HG02885 (cell line): ENCODE measurements around the gene SORCS2.

Experiments used
- ATAC-seq: cut with Tn5 transposase; IDR thresholded peaks from one replicate; pipeline ENCODE4 v1.9.1; 2021; ENCODE audit warnings: mild to moderate bottlenecking; ENCODE audit not compliant: unreplicated experiment, poor library complexity

The SORCS2 gene

DNA sequence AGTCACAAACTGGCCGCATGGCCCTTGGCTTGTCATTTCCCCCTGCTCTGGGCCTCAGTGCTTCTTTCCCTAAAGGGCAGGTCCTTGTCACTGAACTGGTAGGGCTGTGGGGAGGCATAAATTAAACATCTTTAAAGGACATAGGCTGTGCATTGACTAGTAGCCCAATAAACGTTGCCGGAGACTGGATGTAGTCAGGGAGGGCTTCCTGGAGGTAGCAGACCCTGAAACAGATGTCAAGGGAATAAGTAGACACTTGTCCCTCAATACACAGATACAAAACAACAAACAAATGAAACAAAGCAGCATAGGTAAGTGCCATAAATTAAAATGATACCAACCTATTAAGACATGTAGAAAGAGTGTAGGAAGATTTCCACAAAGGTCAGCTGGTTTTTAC, 314.2 kb downstream of the SORCS2 start:
- ATAC-seq = no peak

GRCh38 chr4:7507381-7507780, 315.0 kb downstream of the SORCS2 start:
- ATAC-seq = no peak

GRCh38 chr4:7510066-7510465, 317.7 kb downstream of the SORCS2 start:
- no peak for ATAC-seq

GRCh38 chr4:7510538-7510937, 318.2 kb downstream of the SORCS2 start:
- ATAC-seq = no peak

DNA sequence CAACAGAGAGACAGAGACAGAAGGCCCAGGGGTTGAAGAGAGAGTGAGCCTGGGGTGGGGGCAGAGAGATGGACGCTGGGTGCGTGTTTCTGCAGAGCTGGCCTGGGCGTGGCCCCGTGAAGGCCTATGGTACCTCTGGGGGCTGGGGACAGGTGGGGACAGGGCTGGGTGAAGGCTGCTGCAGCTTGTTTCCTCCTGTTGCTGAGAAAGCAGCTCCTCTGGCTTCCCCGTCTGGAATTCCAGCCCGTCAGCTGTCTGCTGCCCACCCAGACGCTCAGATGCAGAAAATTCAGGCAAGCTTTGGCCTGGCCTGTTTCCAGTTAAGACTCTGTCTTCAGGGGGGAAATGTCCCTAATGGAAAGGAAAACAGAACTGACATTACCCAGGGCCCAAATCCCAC, 319.2 kb downstream of the SORCS2 start:
- no peak for ATAC-seq

DNA sequence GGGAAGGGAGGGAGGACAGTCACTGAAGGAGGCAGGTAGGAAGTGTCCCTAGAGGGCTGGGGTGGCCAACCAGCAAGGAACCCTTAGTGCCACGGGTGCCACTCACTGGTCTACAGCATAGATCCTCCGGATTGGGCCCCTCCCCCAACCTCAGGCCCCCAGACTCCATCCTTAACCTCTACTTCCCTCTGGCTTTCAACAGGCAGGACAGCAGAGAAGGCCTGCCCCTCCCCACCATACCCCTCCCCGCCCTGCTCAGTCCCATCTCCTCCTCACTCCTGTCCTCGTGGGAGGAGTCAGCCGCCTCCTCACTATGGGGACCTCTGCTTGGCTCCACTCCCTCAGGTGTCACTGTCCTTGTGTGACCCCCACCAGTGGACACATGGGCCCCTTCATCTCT, 320.1 kb downstream of the SORCS2 start:
- ATAC-seq = no peak

DNA sequence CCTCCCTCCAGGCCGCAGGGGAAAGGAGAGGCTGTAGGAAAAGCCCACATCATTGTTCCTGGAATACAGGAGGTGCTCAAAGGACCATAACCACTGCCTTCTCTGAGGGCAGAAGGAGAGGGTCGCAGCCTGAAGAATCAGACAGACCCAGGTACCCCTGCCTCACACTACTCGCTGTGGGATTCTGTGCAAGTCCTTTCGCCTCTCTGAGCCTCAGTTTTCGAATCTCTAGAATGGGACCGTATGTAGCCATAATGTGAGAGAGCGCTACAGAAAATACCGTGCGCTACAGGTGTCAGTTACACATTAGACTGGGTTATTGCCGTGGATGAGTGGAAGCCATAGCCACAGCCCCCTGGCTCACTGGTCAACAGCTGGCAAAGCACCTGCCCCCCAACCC, 320.6 kb downstream of the SORCS2 start:
- no peak for ATAC-seq

DNA sequence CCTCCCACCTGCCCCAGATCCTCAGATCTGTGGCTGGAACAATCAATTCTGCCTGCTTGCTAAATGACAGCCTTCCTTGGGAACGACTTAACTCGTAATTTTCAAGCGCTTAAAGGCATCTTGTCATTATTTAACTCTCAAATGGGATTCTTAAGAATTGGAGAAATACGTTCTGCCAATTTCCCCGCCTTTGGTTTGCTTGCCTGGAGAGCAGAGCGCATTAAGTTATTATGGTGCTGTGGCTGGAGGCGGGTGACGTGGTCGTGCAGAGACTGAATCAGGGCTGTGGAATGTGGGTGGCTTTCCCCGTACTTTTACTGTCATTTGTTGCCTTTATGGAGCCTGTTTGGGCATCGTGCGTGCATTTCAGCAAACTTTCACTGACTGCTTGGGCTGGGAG, 321.3 kb downstream of the SORCS2 start:
- no peak for ATAC-seq

GRCh38 chr4:7514281-7514680, 321.9 kb downstream of the SORCS2 start:
- no peak for ATAC-seq

DNA sequence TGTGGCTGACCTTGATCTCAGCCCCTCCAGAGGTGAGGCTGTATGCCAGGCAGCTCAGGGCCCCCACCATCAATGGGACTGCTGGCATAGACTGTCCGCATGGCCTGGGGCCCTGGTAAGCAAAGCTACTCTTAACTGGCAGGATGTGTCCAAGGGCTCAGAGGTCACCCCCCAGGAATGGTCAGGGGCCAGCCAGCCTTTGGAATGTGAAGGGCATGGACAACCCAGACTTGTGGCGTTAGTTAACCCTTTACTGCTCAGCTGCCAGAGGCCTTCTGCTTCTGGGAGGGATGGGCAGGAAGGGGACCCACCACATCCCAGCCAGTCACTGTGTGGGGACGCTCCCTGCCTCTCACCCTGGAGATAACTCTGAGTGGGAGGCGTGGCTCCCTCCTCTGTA, 322.5 kb downstream of the SORCS2 start:
- ATAC-seq = no peak

DNA sequence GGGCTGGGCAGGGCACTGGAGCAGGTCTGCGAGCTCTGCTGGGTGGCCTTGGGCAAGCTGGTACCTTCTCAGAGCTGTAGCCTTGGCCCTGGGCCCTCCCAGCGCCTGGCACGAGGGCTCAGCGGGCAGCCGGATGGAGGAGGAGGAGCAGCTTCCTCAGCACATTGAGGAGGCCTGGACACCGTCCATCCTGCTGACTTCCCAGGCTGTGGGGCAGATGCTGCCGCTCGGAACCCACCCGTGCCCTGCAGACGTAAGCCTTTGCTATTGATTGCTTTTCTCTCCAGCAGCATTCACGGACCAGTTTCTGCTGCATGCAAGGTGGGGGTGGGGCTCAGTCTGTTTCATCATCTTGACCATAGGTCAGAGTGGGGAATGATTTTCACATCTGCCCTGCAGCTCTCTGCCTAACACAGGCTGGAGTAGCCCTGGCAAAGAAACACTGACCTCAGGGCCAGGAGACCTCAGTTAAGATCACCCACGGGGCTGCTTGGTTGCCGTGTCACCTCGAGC, 323.1 kb downstream of the SORCS2 start:
- no peak for ATAC-seq

GRCh38 chr4:7516096-7516772, 323.9 kb downstream of the SORCS2 start:
- no peak for ATAC-seq

DNA sequence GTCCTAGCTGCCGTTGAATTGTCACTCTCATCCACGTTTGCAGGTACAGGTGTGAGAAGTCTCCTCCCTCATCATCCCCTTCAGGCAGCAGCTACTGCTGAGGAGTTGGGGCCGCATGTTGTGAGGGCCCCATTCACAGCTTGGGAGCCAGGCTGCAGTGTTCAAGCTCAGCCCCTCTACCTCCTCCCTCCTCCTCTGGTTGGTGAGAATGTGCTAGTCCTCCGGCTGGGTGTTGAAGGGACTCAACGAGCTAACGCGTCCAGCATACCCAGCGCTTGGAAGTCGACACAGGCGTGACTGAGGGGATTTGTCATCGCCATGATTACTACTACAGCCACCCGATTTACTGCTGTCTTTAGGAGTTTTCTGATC, 324.4 kb downstream of the SORCS2 start:
- no peak for ATAC-seq

DNA sequence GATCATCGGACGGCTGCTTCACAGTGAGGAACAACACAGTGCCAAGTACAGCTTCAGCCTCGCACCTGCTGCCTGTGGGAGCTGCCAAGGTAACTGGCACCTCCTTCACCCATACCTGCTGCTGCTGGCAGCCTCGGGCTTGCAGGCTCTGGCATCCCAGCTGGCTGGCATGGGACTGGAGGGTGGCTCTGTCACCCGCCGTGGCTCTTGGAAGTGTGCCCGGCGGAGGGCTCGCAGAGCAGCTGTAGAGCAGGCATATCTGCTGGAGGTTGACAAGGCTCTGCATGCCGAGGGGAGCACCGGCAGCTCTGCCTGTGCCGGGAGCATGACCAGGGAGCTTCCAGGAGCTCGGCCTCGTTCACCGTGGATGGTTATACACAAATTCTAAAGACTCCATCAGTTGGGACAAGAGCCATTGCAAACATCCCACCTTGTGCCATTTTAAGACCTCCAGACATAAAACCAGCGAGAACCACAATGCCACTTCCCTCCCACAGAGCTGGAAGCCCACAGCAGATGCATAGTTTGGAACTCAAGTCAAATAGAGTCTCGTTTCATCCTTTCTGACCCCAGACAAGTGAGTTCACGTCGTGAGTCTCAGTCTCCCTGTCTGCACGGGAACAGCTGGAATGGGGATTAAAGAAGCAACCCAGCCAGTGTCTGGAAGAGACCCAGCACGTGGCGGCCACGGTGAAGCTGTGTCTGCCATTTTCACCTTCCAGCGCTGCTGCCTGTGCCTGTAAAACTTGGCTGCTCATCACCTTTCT, 326.7 kb downstream of the SORCS2 start:
- ATAC-seq = no peak

- ATAC-seq = no peak
Observed at GRCh38 chr4:7519638-7520376, 327.5 kb downstream of the SORCS2 start.

GRCh38 chr4:7521666-7522065, 329.3 kb downstream of the SORCS2 start:
- ATAC-seq = no peak

- ATAC-seq = no peak
Observed at GRCh38 chr4:7522452-7523220, 330.3 kb downstream of the SORCS2 start.

- no peak for ATAC-seq
Observed at GRCh38 chr4:7523526-7523925, 331.2 kb downstream of the SORCS2 start.

- no peak for ATAC-seq
Observed at GRCh38 chr4:7524064-7524682, 331.8 kb downstream of the SORCS2 start.

DNA sequence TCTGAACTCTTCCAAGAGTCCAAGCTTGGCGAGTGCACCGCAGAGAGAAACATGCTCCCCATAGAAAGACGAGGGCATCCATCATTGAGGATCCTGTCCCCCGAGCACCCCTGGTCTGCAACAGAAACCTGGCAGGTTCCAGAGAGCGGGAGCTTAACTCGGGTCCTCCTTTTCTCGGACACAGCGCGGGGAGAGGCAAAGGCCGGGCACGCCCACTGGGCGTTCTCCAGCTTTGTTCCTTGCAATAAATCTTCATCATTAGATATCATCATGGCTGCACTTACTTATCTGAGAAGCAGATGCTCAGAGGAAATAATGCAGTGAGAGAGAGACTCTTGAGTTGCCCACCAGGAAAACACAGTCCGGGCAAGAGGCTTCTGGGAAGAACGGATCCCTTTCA, 332.5 kb downstream of the SORCS2 start:
- ATAC-seq = no peak
